Left lung (tissue), 10 donors: Measurements from ENCODE around the gene KCMF1. TPM values are rescaled to one million over a fixed set of nuclear protein-coding genes. Genes with fewer than 3 reads are reported as not detected.

Source experiments
- ATAC-seq: fragments of 200-7000 bp; cut with Tn5 transposase; one replicate; pipeline ENCODE4 v1.9.1; 2020; ENCODE audit warnings: moderate library complexity
- DNase-seq, 4 donors: peaks; one replicate each; pipeline ENCODE4 v3.0.0-alpha.2; 2013 to 2020
- H3K27ac ChIP-seq, 2 donors: fragments of 200-600 bp; sonication (generic) in 1 of 2; one replicate each; pipeline versions ENCODE4 v1.5.0 to v1.8.0; 2020 to 2021
- H3K27me3 ChIP-seq, 2 donors: fragments of 200-600 bp; sonication (generic) in 1 of 2; one replicate each; pipeline versions ENCODE4 v1.5.0 to v1.8.0; 2020 to 2021
- H3K36me3 ChIP-seq, 2 donors: fragments of 200-600 bp; sonication (generic) in 1 of 2; one replicate each; pipeline versions ENCODE4 v1.5.0 to v1.8.0; 2020 to 2021
- H3K4me1 ChIP-seq, 2 donors: fragments of 200-600 bp; one replicate each; pipeline ENCODE4 v1.8.0; 2021
- H3K4me3 ChIP-seq, 2 donors: fragments of 200-600 bp; sonication (generic) in 1 of 2; one replicate each; pipeline versions ENCODE4 v1.5.0 to v1.8.0; 2020 to 2021; ENCODE audit warnings: mild to moderate bottlenecking in 1 of 2
- H3K9me3 ChIP-seq, 2 donors: fragments of 200-600 bp; sonication (generic) in 1 of 2; one replicate each; pipeline versions ENCODE4 v1.5.0 to v1.8.0; 2020 to 2021
- CTCF ChIP-seq, 2 donors: fragments of 200-600 bp; sonication (generic) in 1 of 2; IDR thresholded peaks; one replicate each; pipeline versions ENCODE4 v1.5.0 to v1.8.0; 2021; ENCODE audit warnings: antibody characterized with exemption in 2 of 2
- intact Hi-C, 2 donors: fragments of 100-400 bp; cut with DNase I; formaldehyde crosslinking; loops; one replicate each; pipeline versions ENCODE4 v1.11.2 to v1.14.2; 2022
- polyA plus RNA-seq, 6 donors: library from polyadenylated mRNA; unstranded; fragments of 120-200 nt; gene quantifications; one replicate each; pipeline ENCODE4 v1.2.1, GENCODE V29; 2013; ENCODE audit not compliant: insufficient read length in 6 of 6
- total RNA-seq, 2 donors: library from RNA; stranded (reverse); fragmentation: NEBNext Ultra II Directional; extraction: Animal tissue kit (Norgen Biotek cat#: 25700); gene quantifications; one replicate each; pipeline ENCODE4 v1.2.1, GENCODE V29; 2021
- donor health status: DM: no; HTN: yes; CAD: no.
- donor health status: DM: no; HTN: no; CAD: no.

KCMF1 gene
- total and polyA plus RNA-seq, 8 donors = 40.1 to 87.1 (median 50.0) TPM

- ATAC-seq (no peak), DNase-seq (no peak)
- Histone ChIP-seq H3K4me3 (no peak overlapping the region), H3K27ac (no peak overlapping the region), H3K36me3 (no peaks in the 10 kb centered on the region), H3K9me3 (no peaks in the 10 kb centered on the region), H3K27me3 (peaks cover 0 to 6% of the 10 kb centered on the region in 2 donors), H3K4me1 (peaks cover 0 to 6% of the 10 kb centered on the region in 2 donors)
- intact Hi-C loops = no loop called here
- TF ChIP-seq CTCF (IDR thresholded peaks at IDR 0.05) = no peak
Measured at GRCh38 chr2:85063981-85064599, 93.1 kb downstream of the KCMF1 start.

GRCh38 chr2:85064927-85065577, 94.1 kb downstream of the KCMF1 start:
- H3K36me3 ChIP-seq = no peaks in the 10 kb centered on the region
- no peak overlapping the region for H3K4me3 ChIP-seq
- TF ChIP-seq CTCF (IDR thresholded peaks at IDR 0.05) = no peak
- H3K9me3 ChIP-seq = no peaks in the 10 kb centered on the region
- no peak overlapping the region for H3K27ac ChIP-seq
- peaks cover 0 to 6% of the 10 kb centered on the region in 2 donors for H3K27me3 ChIP-seq
- DNase-seq (no peak), ATAC-seq (no peak)
- H3K4me1 ChIP-seq = peaks cover 0 to 6% of the 10 kb centered on the region in 2 donors
- intact Hi-C loops = loop anchor here in 1 of 2 donors (5.0 kb wide), 2 partner anchors 222 to 237 kb away; no protein-coding TSS in a partner anchor

- no peak for DNase-seq
- Histone ChIP-seq H3K27ac (no peak overlapping the region), H3K9me3 (no peaks in the 10 kb centered on the region), H3K27me3 (peaks cover 0 to 6% of the 10 kb centered on the region in 2 donors), H3K4me3 (no peak overlapping the region), H3K36me3 (no peaks in the 10 kb centered on the region), H3K4me1 (peaks cover 0 to 6% of the 10 kb centered on the region in 2 donors)
- no peak for ATAC-seq
- intact Hi-C loops = loop anchor here in 1 of 2 donors (5.0 kb wide), 2 partner anchors 221 to 236 kb away; no protein-coding TSS in a partner anchor
- no peak for TF ChIP-seq CTCF (IDR thresholded peaks at IDR 0.05)
Measured at GRCh38 chr2:85066006-85066740, 95.2 kb downstream of the KCMF1 start.

GRCh38 chr2:85066874-85067351, 96.0 kb downstream of the KCMF1 start:
- intact Hi-C loops = loop anchor here in 1 of 2 donors (5.0 kb wide), 2 partner anchors 220 to 235 kb away; no protein-coding TSS in a partner anchor

More at GRCh38 chr2:85066874-85067351, 96.0 kb downstream of the KCMF1 start:
- peaks cover 0 to 6% of the 10 kb centered on the region in 2 donors for H3K4me1 ChIP-seq
- peak in 3 of 4 donors; percentile 64 to 83 (median 65) for DNase-seq
- H3K9me3 ChIP-seq = no peaks in the 10 kb centered on the region
- peak; percentile 95 for ATAC-seq
- no peak overlapping the region for H3K27ac ChIP-seq
- TF ChIP-seq CTCF (IDR thresholded peaks at IDR 0.05) = peak; percentile 71 to 87
- peaks cover 0 to 6% of the 10 kb centered on the region in 2 donors for H3K27me3 ChIP-seq
- no peaks in the 10 kb centered on the region for H3K36me3 ChIP-seq
- no peak overlapping the region for H3K4me3 ChIP-seq
